ENCODE results near the gene TMEM260.
"Not testable (repeated sequence)": the region's sequence is repeated elsewhere in the genome, so short reads cannot be mapped to it uniquely, and the experiment has no call there.

The TMEM260 gene

GRCh38 chr14:56603648-56604047, 24.1 kb downstream of the TMEM260 start:
- no peak for DNase-seq

- DNase-seq = no peak
Measured at GRCh38 chr14:56608689-56609088, 29.1 kb downstream of the TMEM260 start.

- DNase-seq = not testable (repeated sequence)
Measured at GRCh38 chr14:56611663-56612062, 32.1 kb downstream of the TMEM260 start.

GRCh38 chr14:56617084-56617483, 37.5 kb downstream of the TMEM260 start:
- no peak for DNase-seq

GRCh38 chr14:56630707-56631106, 51.1 kb downstream of the TMEM260 start:
- no peak for DNase-seq

GRCh38 chr14:56632195-56632594, 52.6 kb downstream of the TMEM260 start:
- DNase-seq = no peak

- no peak for DNase-seq
Measured at GRCh38 chr14:56633544-56633943, 53.9 kb downstream of the TMEM260 start.

- no peak for DNase-seq
Measured at GRCh38 chr14:56635041-56635440, 55.4 kb downstream of the TMEM260 start.

- no peak for DNase-seq
Measured at GRCh38 chr14:56647493-56647892, 67.9 kb downstream of the TMEM260 start.

GRCh38 chr14:56648508-56649301, 69.1 kb downstream of the TMEM260 start:
- no peak for DNase-seq

- DNase-seq = no peak
Measured at GRCh38 chr14:56649382-56649781, 69.8 kb downstream of the TMEM260 start.

- DNase-seq = no peak
Measured at GRCh38 chr14:56650048-56650447, 70.5 kb downstream of the TMEM260 start.

GRCh38 chr14:56650979-56651378, 71.4 kb downstream of the TMEM260 start:
- DNase-seq = no peak

- no peak for DNase-seq
Measured at GRCh38 chr14:56657604-56658003, 78.0 kb downstream of the TMEM260 start.

GRCh38 chr14:56659378-56659777, 79.8 kb downstream of the TMEM260 start:
- DNase-seq = no peak

- no peak for DNase-seq
Measured at GRCh38 chr14:56659964-56660551, 80.5 kb downstream of the TMEM260 start.

- no peak for DNase-seq
Measured at GRCh38 chr14:56660677-56661389, 81.2 kb downstream of the TMEM260 start.

- no peak for DNase-seq
Measured at GRCh38 chr14:56661478-56661877, 81.9 kb downstream of the TMEM260 start.

- no peak for DNase-seq
Measured at GRCh38 chr14:56664811-56665421, 85.3 kb downstream of the TMEM260 start.

GRCh38 chr14:56666294-56666693, 86.7 kb downstream of the TMEM260 start:
- DNase-seq = no peak

- no peak for DNase-seq
Measured at GRCh38 chr14:56666716-56667115, 87.1 kb downstream of the TMEM260 start.

GRCh38 chr14:56667290-56667689, 87.7 kb downstream of the TMEM260 start:
- not testable (repeated sequence) for DNase-seq

- no peak for DNase-seq
Measured at GRCh38 chr14:56676042-56676441, 96.4 kb downstream of the TMEM260 start.

GRCh38 chr14:56678838-56679237, 99.2 kb downstream of the TMEM260 start:
- DNase-seq = no peak
